Suppressor macrophage treated with lipopolysaccharide for 4 hours (primary cell): ENCODE data around the gene ARHGAP42.
A peak's percentile ranks its signal among the peaks of the same experiment; 100 is the strongest.

ENCODE experiments used
- DNase-seq: peaks from one replicate; pipeline ENCODE4 v3.0.0-alpha.2; 2020

The ARHGAP42 gene

GRCh38 chr11:100927579-100927978 is 240.5 kb downstream of the ARHGAP42 start:
- DNase-seq, result no peak

- DNase-seq, result no peak
Measured at GRCh38 chr11:100928426-100928825, 241.3 kb downstream of the ARHGAP42 start.

- DNase-seq, result no peak
Measured at GRCh38 chr11:100929377-100929776, 242.3 kb downstream of the ARHGAP42 start.

DNA sequence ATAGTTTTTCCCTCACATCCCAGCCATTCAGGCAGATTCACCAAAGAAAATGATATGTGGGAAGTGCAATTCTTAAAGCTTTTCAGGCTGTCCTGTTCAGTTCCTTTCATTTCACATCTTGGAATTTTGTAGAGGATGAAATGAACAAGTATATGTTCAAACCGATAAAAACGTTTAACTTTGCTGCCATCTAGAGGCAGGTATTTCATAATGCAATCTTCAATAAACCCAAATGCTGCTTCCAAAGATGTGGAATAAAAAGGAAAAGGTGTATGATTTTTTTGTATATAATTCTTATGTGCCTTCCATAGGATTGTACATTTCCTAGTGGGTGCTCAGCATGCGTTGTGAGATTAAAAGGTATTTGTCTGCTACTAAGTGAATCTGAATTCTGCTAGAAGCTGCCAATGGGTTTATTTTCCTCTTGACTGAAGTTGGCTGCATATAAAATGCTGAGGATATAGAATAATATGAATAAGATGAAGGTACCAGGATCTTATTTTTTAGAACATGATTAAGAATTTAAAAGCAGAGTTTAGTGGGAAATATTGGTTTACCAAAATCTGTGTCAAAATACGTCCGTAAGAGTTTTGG is 243.2 kb downstream of the ARHGAP42 start:
- DNase-seq, result peak; percentile 54

DNA sequence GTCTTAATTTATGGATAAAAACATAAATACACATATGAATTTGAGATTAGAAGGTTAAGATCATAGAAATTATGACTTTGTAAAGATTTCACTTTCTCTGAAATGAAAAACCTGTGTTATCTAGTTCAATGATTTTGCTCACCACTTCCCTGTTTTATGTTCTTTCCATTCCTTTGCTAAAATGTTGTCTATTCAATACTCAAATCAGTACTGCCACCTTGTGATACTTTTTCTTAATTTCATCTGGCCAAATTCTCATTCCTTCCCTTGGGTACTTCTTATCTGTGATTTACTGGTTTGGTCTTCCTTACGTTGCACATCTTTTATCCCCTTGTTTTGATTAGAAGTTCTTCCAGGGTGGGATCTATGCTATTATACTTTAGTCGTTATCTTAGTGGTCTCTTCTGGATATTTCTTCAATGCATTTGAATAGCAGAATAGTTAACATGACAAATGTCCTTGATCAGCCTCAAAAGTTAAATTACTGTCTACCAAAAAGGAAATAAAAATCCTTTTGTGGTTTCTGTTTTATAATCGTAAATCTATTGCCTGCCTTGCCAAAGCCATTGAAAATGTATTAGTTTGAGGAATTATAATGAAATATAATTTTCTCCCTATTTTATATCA is 245.5 kb downstream of the ARHGAP42 start:
- peak; percentile 7 for DNase-seq

DNA sequence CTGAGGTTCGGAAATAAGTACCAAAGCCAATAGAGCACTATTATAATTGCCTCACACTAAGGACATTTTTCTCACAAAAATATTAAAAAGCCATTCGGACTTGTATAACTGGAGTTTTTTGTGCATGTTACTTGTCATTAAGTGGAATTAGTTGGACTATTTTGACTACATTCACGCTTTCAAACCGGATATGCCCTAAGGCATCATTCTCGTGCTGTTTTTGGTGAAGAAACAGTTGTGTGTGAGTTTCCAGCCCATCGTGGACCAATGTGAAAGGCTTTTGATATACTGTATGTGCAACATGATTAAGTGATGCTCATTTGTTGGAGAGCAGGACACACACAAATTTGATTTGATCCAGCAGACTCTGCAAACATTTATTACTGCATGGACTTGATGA is 249.7 kb downstream of the ARHGAP42 start:
- no peak for DNase-seq

GRCh38 chr11:100939571-100939970 is 252.5 kb downstream of the ARHGAP42 start:
- no peak for DNase-seq

DNA sequence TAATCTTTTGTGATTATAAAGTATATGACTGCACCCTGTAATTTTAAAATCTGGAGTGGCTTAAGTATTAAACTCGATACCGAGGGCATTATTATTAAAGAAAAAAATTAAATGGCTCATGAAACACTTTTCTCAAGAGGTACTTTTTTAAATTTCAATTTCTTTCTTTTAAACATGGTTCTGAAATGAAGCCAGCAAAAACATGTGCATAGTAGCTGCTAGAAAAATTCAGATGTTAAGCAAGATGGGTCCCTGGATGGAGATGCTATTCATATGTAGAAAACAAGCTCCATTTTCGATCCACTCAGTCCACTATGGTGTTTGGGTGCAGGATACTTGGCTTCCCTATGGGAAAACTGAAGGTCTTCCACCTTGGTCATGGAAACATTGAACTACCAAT is 253.0 kb downstream of the ARHGAP42 start:
- no peak for DNase-seq

GRCh38 chr11:100941033-100941432 is 253.9 kb downstream of the ARHGAP42 start:
- DNase-seq, result no peak

DNA sequence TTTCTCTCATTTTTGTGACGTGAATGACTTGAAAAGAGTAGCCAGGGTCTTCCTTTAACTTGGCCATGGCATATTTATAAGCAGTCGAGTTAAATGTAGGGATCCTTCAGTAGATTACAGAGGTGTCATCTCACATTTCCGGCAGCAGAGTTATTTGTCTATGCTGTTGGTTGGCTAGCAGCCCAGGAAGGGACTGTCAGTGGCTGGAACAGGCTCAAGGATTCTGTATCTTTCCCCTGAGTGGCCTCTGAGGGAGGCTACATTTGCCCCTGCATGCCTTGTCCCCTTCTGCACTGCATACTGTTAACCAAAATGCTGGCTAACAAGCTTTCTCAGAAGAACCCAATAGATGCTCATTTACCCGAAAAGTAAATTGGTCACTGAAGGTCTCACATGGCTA is 254.9 kb downstream of the ARHGAP42 start:
- no peak for DNase-seq

- no peak for DNase-seq
Measured at GRCh38 chr11:100948936-100949335, 261.8 kb downstream of the ARHGAP42 start.

- no peak for DNase-seq
Measured at GRCh38 chr11:100949443-100949842, 262.4 kb downstream of the ARHGAP42 start.

GRCh38 chr11:100955318-100955717 is 268.2 kb downstream of the ARHGAP42 start:
- DNase-seq, result no peak

- DNase-seq, result no peak
Measured at GRCh38 chr11:100956351-100956750, 269.3 kb downstream of the ARHGAP42 start.

DNA sequence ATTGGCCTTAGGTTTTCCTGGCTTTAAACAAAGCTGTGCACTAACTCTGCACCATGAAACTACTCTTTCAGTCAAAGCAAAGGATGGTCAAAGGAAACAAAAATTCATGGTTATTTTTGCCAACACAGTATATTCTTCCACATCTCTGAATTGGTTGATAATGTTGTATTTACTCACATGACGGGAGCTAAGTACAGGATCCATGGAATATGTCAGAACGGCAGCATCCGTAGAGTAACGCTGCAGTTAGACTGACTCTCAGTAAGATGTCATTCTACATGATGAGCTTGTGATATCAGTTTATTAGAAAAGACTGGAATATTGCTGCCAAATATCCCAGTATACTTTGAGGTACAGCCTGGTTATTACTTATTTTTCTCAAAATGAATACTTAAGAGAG is 270.4 kb downstream of the ARHGAP42 start:
- no peak for DNase-seq

DNA sequence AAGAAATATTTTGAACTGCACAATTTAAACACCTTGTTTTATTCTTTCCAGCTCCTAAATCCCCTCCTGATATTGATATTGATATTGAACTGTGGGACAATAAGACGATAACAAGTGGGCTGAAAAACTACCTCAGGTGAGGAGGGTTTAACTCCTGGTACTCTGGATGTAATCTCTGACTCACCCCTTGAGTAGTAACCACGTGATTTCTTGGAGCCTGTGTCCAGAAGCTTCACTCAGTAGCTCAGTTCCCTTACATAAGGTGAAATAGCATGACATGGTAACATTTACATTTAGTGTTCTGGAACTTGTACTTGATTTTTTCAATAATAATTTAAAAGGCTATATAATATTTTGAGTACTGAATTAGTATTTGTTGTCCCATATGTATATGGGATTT is 274.5 kb downstream of the ARHGAP42 start:
- no peak for DNase-seq

DNA sequence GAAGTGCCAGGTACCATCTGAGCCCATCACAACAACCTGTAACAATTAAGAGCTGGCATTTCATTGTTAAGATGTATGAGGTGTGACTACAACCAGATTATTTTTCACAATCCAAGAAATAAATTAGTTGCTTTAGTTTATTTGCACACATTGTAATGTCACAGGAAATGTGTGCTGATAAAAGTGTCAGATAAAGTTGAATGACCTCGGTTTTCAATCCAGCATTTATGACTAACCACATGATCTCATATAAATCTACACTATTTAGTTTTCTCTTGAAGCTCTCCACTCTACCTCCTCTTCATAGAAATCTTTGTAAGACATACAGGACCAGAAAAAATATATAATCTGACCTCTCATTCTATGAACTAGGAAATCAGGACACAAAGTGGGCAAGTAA is 276.3 kb downstream of the ARHGAP42 start:
- DNase-seq, result no peak

DNA sequence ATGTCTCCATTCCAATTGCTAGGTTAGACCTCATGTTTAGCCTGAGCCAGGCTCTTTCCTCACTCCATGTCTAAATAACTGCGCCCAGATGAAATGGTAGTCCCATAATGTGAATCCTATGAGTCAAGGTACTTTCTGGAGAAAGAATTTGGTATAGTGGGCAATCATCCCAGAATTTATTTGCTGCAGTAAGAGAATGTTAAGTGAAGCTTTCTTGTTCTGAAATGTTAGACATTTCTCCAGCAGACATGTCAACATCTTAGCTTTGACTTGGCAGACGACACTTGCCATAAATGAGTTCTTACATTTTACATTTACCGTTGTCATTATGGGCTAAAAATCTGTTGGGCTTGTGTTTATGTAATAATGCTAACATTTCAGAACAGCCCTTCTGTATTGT is 277.3 kb downstream of the ARHGAP42 start:
- no peak for DNase-seq

DNA sequence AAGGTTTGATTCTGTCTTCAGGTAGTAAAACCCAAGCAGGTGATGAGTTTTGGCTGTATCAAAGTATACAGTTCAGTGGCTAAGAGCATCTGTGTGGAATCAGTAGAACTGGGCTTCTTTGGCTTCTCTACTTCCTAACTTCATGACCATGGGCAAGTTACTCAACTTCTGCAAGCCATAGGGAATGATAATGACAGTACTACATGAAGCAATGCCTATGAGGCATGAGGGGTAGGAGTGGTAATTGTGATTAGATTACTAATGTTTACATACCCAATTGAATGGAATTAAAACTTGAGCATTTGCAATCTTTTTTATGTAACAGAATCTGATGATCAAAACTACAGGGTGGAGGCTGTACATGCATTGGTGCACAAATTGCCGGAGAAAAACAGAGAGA is 278.3 kb downstream of the ARHGAP42 start:
- no peak for DNase-seq

DNA sequence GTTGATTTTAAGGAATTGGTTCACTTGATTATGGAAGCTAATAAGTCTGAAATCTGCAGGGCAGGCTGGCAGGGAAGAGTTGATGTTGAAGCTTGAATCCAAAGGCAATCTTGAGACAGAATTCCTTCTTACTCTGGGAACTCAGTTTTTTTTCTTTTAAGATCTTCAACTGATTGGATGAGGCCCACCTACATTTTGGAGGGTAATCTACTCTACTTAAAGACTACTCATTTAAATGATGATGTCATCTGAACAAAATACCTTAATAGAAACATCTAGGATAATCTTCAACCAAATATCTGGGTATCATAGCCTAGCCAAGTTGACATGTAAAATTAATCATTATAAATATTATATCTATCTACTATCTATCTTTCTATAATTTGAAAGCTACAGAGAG is 279.3 kb downstream of the ARHGAP42 start:
- DNase-seq, result no peak

DNA sequence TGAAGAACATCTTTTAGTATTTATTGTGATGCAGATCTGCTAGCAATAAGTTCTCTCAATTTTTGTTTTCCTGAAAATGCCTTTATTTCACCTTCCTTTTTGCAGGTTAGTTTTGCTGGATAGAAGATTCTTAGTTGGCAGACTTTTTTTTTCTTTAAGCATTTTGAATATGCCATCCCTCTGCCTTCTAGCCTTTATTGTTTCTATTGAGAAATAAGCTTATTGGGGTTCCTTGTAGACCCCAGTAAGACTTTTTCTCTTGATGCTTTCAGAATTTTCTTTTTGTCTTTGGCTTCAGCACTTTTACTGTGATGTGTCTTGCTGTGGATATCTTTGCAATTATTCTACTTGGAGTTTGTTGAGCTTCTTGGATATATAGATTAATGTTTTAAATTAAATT is 281.9 kb downstream of the ARHGAP42 start:
- no peak for DNase-seq

DNA sequence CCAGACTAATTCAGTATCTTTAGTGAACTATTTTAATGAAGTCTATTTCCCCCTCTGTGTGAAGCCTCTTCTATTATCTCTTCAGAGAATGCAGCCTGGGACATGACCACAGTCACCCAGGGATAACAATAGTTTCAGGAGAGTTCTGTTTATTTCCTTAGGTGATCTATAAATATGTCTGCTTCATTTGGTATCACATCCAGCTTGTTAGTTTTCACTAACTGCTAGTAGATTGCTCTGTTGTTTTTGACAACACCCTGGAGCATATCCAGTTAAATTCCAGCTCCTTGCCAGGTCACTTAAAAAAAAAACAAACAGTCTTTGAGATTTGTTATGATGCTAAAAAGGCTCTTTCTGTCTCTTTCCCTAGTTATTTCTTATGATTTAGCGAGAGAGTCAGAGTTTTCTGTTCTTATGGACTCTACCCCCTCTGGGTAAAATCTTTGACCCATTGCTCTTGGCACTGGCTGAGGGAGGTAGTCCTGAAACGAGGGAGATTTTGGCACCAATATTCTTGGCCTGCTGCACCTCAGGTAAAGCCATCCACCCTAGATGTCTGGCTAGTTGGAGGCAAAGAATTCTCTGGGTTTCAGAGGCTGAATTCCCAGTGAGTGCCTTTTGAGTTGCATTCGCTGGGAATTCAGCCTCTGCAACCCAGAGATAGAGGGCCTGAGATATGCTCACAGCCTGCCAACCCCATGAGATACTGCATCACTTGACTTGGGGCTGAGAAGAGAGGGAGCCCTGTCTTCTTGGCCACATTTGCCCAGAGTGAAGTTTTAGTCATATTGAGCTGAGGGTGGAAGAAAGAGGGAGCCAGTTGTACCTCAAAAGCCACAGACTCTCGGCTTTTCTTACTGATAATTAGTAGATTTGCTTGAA is 283.4 kb downstream of the ARHGAP42 start:
- no peak for DNase-seq

- no peak for DNase-seq
Measured at GRCh38 chr11:100972046-100972445, 285.0 kb downstream of the ARHGAP42 start.

GRCh38 chr11:100978442-100978841 is 291.4 kb downstream of the ARHGAP42 start:
- DNase-seq, result no peak
